ENCODE results near the gene TMEM9.

GRCh38 chr1:201141418-201141817 lies 12.9 kb downstream of the TMEM9 start:
- TF ChIP-seq, protein P1, sequence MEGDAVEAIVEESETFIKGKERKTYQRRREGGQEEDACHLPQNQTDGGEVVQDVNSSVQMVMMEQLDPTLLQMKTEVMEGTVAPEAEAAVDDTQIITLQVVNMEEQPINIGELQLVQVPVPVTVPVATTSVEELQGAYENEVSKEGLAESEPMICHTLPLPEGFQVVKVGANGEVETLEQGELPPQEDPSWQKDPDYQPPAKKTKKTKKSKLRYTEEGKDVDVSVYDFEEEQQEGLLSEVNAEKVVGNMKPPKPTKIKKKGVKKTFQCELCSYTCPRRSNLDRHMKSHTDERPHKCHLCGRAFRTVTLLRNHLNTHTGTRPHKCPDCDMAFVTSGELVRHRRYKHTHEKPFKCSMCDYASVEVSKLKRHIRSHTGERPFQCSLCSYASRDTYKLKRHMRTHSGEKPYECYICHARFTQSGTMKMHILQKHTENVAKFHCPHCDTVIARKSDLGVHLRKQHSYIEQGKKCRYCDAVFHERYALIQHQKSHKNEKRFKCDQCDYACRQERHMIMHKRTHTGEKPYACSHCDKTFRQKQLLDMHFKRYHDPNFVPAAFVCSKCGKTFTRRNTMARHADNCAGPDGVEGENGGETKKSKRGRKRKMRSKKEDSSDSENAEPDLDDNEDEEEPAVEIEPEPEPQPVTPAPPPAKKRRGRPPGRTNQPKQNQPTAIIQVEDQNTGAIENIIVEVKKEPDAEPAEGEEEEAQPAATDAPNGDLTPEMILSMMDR (IDR thresholded peaks at IDR 0.05; ENCODE audit: low read depth, low read length) = no peak
- TF ChIP-seq EZH2phosphoT487 (IDR thresholded peaks at IDR 0.05; ENCODE audit: low read depth) = no peak
